HepG2 (cell line): Measurements from ENCODE around the gene PHF2. TPM values are rescaled to one million over a fixed set of nuclear protein-coding genes. Genes with fewer than 3 reads are reported as not detected.
A peak's percentile ranks its signal among the peaks of the same experiment; 100 is the strongest.

Experiments used
- ATAC-seq: fragments of 200-7000 bp; cut with Tn5 transposase; 3 replicates; pipeline ENCODE4 v1.9.1; 2020; ENCODE audit warnings: mild to moderate bottlenecking, moderate library complexity
- BruUV-seq: library from RNA; stranded (reverse); fragments of 400-500 nt; replicated peaks from 2 replicates; lab custom pipeline; 2021; lab: Mats Ljungman, UMichigan
- CTCF ChIA-PET: fragments of 300-600 bp; formaldehyde crosslinking; extraction: SDS; loops from one replicate; lab custom pipeline; 2021; ENCODE audit warnings: low total read pairs, inconsistent platforms, low intra/inter-chr PET ratio; lab: Yijun Ruan, JAX
- POLR2A ChIA-PET: fragments of 350-600 bp; sonication (Branson Sonifier 250); formaldehyde crosslinking; loops from one replicate; lab custom pipeline; 2020; ENCODE audit warnings: antibody characterized with exemption, inconsistent platforms; lab: Yijun Ruan, JAX
- DNase-seq: peaks from one replicate; pipeline ENCODE4 v3.0.0-alpha.2; 2015; ENCODE audit warnings: low spot score
- FAIRE-seq: peaks from 3 replicates; lab custom pipeline; 2011; peaks lifted over from hg19 to GRCh38; lab: Jason Lieb, UNC
- H2AFZ ChIP-seq: one replicate; pipeline ENCODE4 v1.6.1; 2011; ENCODE audit warnings: low read length, inconsistent platforms
- H3K27ac ChIP-seq: fragments of 300-600 bp; 3 replicates; pipeline ENCODE4 v1.8.0; 2011; ENCODE audit warnings: mixed run types, mild to moderate bottlenecking, mixed read lengths, low read length, inconsistent platforms; ENCODE audit not compliant: insufficient read depth; ENCODE audit errors: extremely low read length
- H3K27me3 ChIP-seq, 2 experiments: fragments of 200-600 bp in 1 of 2; 2 replicates in 1 of 2; 3 replicates in 1 of 2; pipeline versions ENCODE4 v1.6.0 to v1.8.0; 2011; ENCODE audit warnings: low read length in 2 of 2, mild to moderate bottlenecking in 2 of 2, moderate library complexity in 2 of 2, inconsistent platforms in 1 of 2; ENCODE audit not compliant: insufficient read depth in 2 of 2, control insufficient read depth in 1 of 2
- H3K36me3 ChIP-seq, 2 experiments: fragments of 200-600 bp in 1 of 2; replicated peaks in 1 of 2; 2 replicates in 1 of 2; 3 replicates in 1 of 2; pipeline versions ENCODE4 v1.5.1 to v1.8.0; 2011; ENCODE audit warnings: low read length in 2 of 2, inconsistent platforms in 1 of 2; ENCODE audit not compliant: insufficient read depth in 2 of 2, control insufficient read depth in 1 of 2
- H3K4me1 ChIP-seq: 2 replicates; pipeline ENCODE4 v1.5.1; 2012; ENCODE audit warnings: low read length, inconsistent platforms; ENCODE audit not compliant: insufficient read depth
- H3K4me2 ChIP-seq: 2 replicates; pipeline ENCODE4 v1.6.0; 2011; ENCODE audit warnings: low read depth, low read length, inconsistent platforms
- H3K4me3 ChIP-seq, 3 experiments: fragments of 200-600 bp in 1 of 3; sonication (generic), shearing (Covaris generic) in 1 of 3; replicated peaks in 1 of 3; 2 replicates each; pipeline ENCODE4 v1.5.1; 2011 to 2016; ENCODE audit warnings: low read length in 3 of 3, inconsistent platforms in 2 of 3, low read depth in 2 of 3, mild to moderate bottlenecking in 2 of 3, control low read depth in 1 of 3, mixed read lengths in 1 of 3; ENCODE audit not compliant: insufficient read depth in 1 of 3
- H3K79me2 ChIP-seq: one replicate; pipeline ENCODE4 v1.6.1; 2011; ENCODE audit warnings: low read length, inconsistent platforms; ENCODE audit not compliant: insufficient read depth
- H3K9ac ChIP-seq: 2 replicates; pipeline ENCODE4 v1.6.0; 2011; ENCODE audit warnings: mild to moderate bottlenecking, low read depth, low read length, inconsistent platforms; ENCODE audit not compliant: insufficient read depth
- H3K9me3 ChIP-seq: 2 replicates; pipeline ENCODE4 v1.5.1; 2012; ENCODE audit warnings: mild to moderate bottlenecking, low read length
- H4K20me1 ChIP-seq: 2 replicates; pipeline ENCODE4 v1.6.0; 2011; ENCODE audit warnings: inconsistent platforms, mild to moderate bottlenecking, low read length, moderate library complexity; ENCODE audit not compliant: insufficient read depth
- GABPB1 ChIP-seq: IDR thresholded peaks from 2 replicates; pipeline ENCODE4 v1.6.1; 2016; ENCODE audit warnings: mild to moderate bottlenecking, missing genetic modification reagents, moderate library complexity, missing compliant biosample characterization
- JUNB ChIP-seq: sonication (generic); formaldehyde crosslinking; IDR thresholded peaks from 2 replicates; pipeline ENCODE4 v1.8.0; 2022; ENCODE audit warnings: missing genetic modification reagents, mild to moderate bottlenecking, borderline replicate concordance
- NCOA2 ChIP-seq: sonication (generic); formaldehyde crosslinking; IDR thresholded peaks from 2 replicates; pipeline ENCODE4 v1.8.0; 2022; ENCODE audit warnings: inconsistent platforms
- PCBP1 ChIP-seq: fragments of 200-400 bp; formaldehyde crosslinking; IDR thresholded peaks from 2 replicates; pipeline ENCODE4 v1.6.1; 2017; ENCODE audit warnings: mild to moderate bottlenecking, low read depth, low read length, borderline replicate concordance
- SOX6 ChIP-seq, 2 experiments: fragments of 450-650 bp in 1 of 2; sonication (generic) in 1 of 2; formaldehyde crosslinking in 1 of 2; IDR thresholded peaks; 2 replicates each; pipeline versions ENCODE4 v1.4.0 to v1.6.1; 2017 to 2020; ENCODE audit warnings: antibody characterized with exemption in 1 of 2, mild to moderate bottlenecking in 1 of 2, missing genetic modification reagents in 1 of 2
- TAF1 ChIP-seq: sonication (generic); formaldehyde crosslinking; IDR thresholded peaks from 2 replicates; pipeline ENCODE4 v1.4.0; 2020; ENCODE audit warnings: missing genetic modification reagents
- TFDP2 ChIP-seq: sonication (generic); formaldehyde crosslinking; IDR thresholded peaks from 2 replicates; pipeline ENCODE4 v1.4.0; 2020; ENCODE audit warnings: missing genetic modification reagents
- ZBTB37 ChIP-seq: sonication (generic); formaldehyde crosslinking; IDR thresholded peaks from 2 replicates; pipeline ENCODE4 v1.4.0; 2020; ENCODE audit warnings: mild to moderate bottlenecking, missing genetic modification reagents
- ZNF512 ChIP-seq: sonication (generic); formaldehyde crosslinking; IDR thresholded peaks from 2 replicates; pipeline ENCODE4 v1.4.0; 2020; ENCODE audit warnings: mild to moderate bottlenecking, missing genetic modification reagents
- ZNF629 ChIP-seq: sonication (generic); formaldehyde crosslinking; conservative IDR thresholded peaks from 2 replicates; pipeline ENCODE4 v1.5.0; 2020; ENCODE audit warnings: missing genetic modification reagents
- whole genome bisulfite sequencing: methylation state at CpG from one replicate; pipeline ENCODE4 v1.1.6; 2017; ENCODE audit warnings: low lambda C conversion rate; 5-methylcytosine and 5-hydroxymethylcytosine counted together
- in situ Hi-C: cut with HindIII; loops from 2 replicates; pipeline ENCODE4 v1.10.0; 2017; ENCODE audit warnings: low pct_unique_long_range_greater_than_20kb; ENCODE audit not compliant: extremely low pct_ligation_motif_present
- intact Hi-C: fragments of 100-400 bp; cut with micrococcal nuclease; formaldehyde crosslinking; loops from one replicate; pipeline ENCODE4 v1.10.0; 2022; ENCODE audit not compliant: unreplicated experiment
- polyA plus RNA-seq, 8 experiments: library from polyadenylated mRNA; depleted of rRNA in 3 of 8; stranded (reverse) in 7 of 8; unstranded in 1 of 8; fragments of >200 nt; fragmentation: Illumina TruSeq in 4 of 8; extraction: Trizol in 4 of 8; gene quantifications; 2 replicates each; pipeline versions ENCODE4 v1.2.1 to v1.2.3, GENCODE V29; 2011 to 2016; ENCODE audit warnings: low read depth in 4 of 8, missing spikeins in 1 of 8, mixed read lengths in 1 of 8; ENCODE audit not compliant: insufficient read depth in 1 of 8
- total RNA-seq, 5 experiments: library from RNA; depleted of rRNA; stranded (reverse); fragments of >200 nt; fragmentation: Illumina TruSeq; extraction: Trizol; gene quantifications; 2 replicates each; pipeline ENCODE4 v1.2.3, GENCODE V29; 2016; ENCODE audit warnings: low read depth in 1 of 5

PHF2 gene
- total and polyA plus RNA-seq, 2 of the 13 experiments (the other 11 are each of a cell fraction or from before 2014, with no cell fraction given), result 6.6 to 9.1 TPM

- Histone ChIP-seq H3K4me1 (peaks cover 27% of the 10 kb centered on the region), H3K4me2 (no peak overlapping the region), H3K79me2 (peaks cover 14% of the 10 kb centered on the region), H3K9me3 (peaks cover 11% of the 10 kb centered on the region; the same call in 1 of the 2 replicates), H2AFZ (no peak overlapping the region), H3K9ac (no peak overlapping the region), H3K36me3 (no peaks in the 10 kb centered on the region), H3K4me3 (no peak overlapping the region), H3K27me3 (no peaks in the 10 kb centered on the region; a peak in 1 of 5 replicates), H3K27ac (no peak overlapping the region), H4K20me1 (0 out of 2 replicates have a peak, but pooled peaks cover under 1% of the 10 kb centered on the region)
- CTCF ChIA-PET, result no interaction called here
- TSS peak; percentile 48 for BruUV-seq
- in situ Hi-C loops, result no loop called here
- WGBS, result 98% methylated on average over 9 of the region's 9 CpGs
- no peak for ATAC-seq
- intact Hi-C loops, result no loop called here
- POLR2A ChIA-PET, result interaction anchor here (1.7 kb wide), 1 partner anchor 15 kb away, joined by 5 read pairs; no protein-coding TSS in a partner anchor
- peak; percentile 75 for TF ChIP-seq ZNF629
- TF ChIP-seq SOX6 (IDR thresholded peaks at IDR 0.05), result no peak
- TF ChIP-seq SOX6 (CRISPR knock-in tag; IDR thresholded peaks at IDR 0.05), result no peak
- FAIRE-seq, result no peak
- no peak for DNase-seq
Observed at GRCh38 chr9:93574091-93574899, 2.1 kb upstream of the PHF2 start.

GRCh38 chr9:93574900-93575795, 1.2 kb upstream of the PHF2 start:
- no TSS peak for BruUV-seq
- H3K27ac ChIP-seq, result no peak overlapping the region
- no peaks in the 10 kb centered on the region for H3K36me3 ChIP-seq
- CTCF ChIA-PET, result no interaction called here
- no peak overlapping the region for H2AFZ ChIP-seq
- ATAC-seq, result peak; percentile 22; the same call in 2 of the 3 replicates
- no peak for DNase-seq
- H3K27me3 ChIP-seq, result no peaks in the 10 kb centered on the region; a peak in 1 of 5 replicates
- peaks cover 35% of the 10 kb centered on the region for H3K4me1 ChIP-seq
- H3K9ac ChIP-seq, result peak overlapping the region; percentile 89
- WGBS, result 57% methylated on average over 27 of the region's 30 CpGs
- in situ Hi-C loops, result no loop called here
- intact Hi-C loops, result no loop called here
- H3K4me3 ChIP-seq, result peak overlapping the region; percentile 82 to 94 (median 83)
- peaks cover 11% of the 10 kb centered on the region; the same call in 1 of the 2 replicates for H3K9me3 ChIP-seq
- H3K4me2 ChIP-seq, result peak overlapping the region; percentile 86
- H3K79me2 ChIP-seq, result peaks cover 14% of the 10 kb centered on the region
- H4K20me1 ChIP-seq, result peaks cover 9% of the 10 kb centered on the region
- FAIRE-seq, result no peak
- POLR2A ChIA-PET, result interaction anchor here (1.5 to 1.7 kb wide), 2 partner anchors 9 to 14 kb away, joined by 5 to 11 read pairs; no protein-coding TSS in a partner anchor
- no peak for TF ChIP-seq GABPB1 (CRISPR knock-in tag)
- TF ChIP-seq TFDP2 (CRISPR knock-in tag), result no peak
- 0 out of 2 replicates have a peak, but pooled peaks have one; percentile 81 for TF ChIP-seq PCBP1
- TF ChIP-seq TAF1, result 0 out of 2 replicates have a peak, but pooled peaks have one; percentile 6
- TF ChIP-seq NCOA2 (CRISPR knock-in tag), result no peak
- TF ChIP-seq JUNB (CRISPR knock-in tag), result no peak
- TF ChIP-seq ZBTB37 (CRISPR knock-in tag), result no peak
- no peak for TF ChIP-seq ZNF512
